ENCODE measurements around the gene POLR2I.
"Not testable (repeated sequence)": the region's sequence is repeated elsewhere in the genome, so short reads cannot be mapped to it uniquely, and the experiment has no call there.

The POLR2I gene

DNA sequence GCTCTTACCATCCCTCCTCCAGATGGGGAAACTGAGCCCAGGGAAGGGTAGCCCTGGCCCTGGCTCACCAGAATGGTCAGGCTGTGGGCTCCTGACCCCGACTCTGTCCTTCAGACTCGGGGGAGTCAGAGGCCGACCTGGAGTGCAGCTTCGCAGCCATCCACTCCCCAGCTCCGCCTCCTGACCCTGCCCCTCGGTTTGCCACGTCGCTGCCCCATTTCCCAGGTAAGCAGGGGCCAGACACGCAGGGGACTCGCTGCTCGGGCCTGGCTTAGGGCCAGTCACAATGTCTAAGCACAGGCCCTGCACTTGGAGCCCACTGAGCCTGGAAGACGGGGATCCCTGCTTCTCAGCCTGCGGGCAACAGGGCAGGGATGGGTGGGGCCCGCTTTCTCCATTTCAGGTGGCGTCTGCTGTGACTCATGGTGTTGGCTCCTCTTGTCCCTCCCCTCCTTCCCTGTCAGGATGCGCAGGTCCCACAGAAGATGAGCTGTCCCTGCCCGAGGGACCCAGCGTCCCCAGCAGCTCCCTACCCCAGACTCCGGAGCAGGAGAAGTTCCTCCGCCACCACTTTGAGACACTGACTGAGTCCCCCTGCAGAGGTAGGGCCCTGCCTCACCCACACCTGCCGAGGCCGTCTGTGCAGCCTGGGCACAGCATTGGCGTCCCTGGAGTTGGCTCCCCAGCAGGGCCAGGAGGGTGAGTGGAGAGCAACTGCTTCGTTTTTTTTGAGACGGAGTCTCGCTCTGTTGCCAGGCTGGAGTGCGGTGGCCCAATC lies 12.9 kb downstream of the POLR2I start:
- DNase-seq (ENCODE audit: low spot score): no peak

DNA sequence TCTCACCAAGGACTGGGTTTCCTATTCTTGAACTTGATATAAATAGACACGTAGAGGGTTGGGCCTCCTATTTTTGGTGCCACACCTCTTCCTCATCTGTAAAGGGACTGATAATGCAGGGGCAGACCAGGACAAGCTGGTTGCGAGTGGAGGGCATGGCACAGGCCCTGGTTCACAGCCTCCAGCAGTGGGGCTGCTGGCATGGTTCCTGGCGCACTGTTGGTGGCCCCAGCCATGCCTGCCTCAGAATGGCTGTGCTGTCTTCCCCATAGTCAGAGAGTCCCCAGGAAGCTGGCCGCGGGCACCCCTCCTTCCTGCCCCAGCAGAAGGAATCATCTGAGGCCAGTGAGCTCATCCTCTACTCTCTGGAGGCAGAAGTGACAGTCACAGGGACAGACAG lies 14.2 kb downstream of the POLR2I start:
- no peak for DNase-seq (ENCODE audit: low spot score)

DNA sequence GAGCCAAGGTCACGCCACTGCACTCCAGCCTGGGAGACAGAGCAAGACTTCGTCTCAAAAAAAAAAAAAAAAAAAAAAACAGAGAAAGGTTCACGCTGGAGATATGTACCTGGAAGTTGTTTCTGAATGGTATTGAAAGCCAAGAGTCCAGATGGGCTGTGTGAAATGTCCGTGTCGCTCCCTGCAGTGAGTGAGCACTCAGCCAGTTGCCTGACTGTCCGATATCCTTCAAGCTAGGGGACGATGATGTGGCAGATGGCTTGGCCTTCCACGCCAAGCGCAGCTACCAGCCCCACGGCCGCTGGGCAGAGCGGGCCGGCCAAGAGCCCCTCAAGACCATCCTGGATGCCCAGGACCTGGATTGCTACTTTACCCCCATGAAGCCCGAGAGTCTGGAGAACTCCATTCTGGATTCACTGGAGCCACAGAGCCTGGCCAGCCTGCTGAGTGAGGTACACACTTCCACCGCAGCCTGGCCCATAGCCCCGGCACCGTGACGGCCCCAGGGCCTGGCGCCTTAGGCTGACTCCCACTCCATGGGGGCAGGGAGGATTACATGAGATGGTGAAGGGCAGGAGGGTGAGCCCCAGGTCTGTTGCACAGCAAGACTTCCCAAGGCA lies 15.4 kb downstream of the POLR2I start:
- no peak for DNase-seq (ENCODE audit: low spot score)

DNA sequence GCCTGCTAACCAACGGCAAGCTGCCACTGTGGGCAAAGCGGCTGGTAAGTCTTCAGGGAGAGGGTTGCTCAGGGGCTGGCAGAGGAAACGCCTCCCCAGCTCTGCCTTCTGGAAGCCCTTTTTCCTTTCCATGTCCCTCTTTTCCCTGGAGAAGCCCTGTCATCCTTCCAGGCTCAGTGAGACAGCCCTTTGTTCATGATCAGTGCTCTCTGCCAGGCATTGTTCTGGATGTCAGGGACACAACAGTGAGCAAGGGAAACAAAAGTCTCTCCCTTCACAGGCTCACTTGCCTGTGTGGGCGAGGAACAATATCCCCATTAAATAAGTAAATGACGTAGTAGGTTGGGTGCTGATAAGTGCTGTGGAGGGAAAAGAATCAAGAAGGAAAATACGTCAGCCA lies 17.6 kb downstream of the POLR2I start:
- DNase-seq (ENCODE audit: low spot score): no peak

DNA sequence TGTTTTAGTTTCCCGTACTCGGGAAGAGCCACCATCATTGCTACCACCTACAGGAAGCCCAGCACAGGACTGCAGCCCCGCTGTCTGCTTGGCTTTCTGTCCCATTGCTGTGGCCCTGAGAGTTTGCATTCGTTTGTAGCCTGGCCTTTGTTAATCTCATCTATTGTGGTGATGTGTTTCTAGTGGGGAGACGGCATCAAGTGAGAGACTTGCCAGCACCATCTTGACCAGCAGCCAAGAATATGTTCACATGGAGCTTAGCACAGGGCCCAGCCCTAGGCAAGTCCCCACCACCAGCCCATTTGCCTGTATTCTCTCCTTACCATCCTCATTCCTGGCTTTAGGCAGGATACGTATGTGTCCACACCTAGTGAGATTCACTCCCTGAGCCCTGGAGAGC lies 21.0 kb downstream of the POLR2I start:
- no peak for DNase-seq (ENCODE audit: low spot score)

DNA sequence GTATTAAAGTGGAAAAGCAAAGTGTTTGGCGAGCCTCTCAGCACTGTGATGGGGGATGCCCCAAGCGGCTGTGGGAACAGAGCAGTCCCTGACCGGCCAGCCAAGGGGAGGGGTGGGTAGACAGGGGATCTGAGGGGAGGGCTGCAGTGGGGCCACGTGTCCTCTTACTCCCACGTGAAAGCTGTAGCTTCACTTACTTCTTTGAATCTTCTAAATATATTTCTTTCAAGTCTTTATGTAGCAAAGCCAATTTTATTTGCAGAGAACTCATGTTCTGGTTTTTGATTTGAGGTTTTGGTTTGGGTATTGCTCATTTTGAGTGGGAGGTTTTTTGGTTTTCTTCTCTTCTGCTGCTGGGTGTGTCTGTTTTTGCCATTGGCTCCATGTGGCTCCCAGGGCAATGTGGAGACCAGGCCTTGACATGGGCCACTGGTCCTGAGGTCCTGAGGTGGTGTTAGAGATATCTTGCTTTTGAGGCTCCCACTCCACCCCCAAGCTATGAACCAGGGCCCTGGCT lies 21.5 kb downstream of the POLR2I start:
- DNase-seq (ENCODE audit: low spot score): no peak

DNA sequence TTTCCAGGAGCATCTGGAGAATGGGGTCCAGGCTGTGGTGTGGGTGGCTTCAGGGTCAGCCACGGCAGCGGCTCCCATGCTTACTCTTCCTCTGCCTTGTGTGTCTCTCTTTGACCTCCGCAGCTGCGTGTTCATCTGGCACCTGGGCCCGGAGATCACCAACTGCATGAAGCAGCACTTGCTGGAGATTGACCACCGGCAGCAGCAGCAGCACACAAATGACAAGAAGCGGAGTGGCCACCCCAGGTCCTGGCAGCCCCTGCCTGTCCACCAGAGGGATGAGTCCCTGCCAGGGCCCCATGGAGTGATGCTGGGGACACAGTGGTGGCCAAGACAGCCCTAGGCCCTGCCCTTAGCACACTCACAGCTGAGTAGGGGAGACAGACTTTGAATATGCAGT lies 22.1 kb downstream of the POLR2I start:
- no peak for DNase-seq (ENCODE audit: low spot score)

DNA sequence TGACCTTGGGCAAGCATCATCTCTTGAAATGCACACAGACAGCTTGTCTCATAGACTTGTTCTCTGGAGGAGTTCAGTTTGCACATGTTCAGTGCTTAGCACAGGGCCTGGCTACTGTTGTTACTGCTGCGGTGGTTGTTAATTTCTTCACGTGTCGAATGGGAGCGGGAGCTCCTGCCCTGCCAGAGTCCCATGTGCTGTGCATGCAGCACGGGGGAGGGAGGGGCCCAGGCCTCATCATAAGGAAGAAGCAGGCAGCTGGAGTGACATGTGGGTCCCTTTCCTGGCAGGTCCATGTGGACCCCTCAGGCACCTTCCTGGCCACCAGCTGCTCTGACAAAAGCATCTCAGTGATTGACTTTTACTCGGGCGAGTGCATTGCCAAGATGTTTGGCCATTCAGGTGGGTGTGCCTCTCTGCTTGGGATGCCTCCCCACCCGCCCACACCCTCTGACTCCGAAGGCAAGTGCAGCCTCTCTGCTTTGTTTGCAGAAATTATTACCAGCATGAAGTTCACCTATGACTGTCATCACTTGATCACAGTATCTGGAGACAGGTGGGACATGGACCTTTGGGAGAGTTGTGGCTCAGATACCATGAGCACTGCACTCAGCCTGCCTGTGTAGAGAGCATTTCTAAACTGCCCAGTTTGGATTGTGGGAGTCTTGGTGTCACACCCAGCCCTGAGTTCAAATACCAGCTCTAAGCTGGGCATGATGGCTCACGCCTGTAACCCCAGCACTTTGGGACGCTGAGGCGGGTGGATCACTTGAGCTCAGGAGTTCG lies 23.6 kb downstream of the POLR2I start:
- no peak for DNase-seq (ENCODE audit: low spot score)

DNA sequence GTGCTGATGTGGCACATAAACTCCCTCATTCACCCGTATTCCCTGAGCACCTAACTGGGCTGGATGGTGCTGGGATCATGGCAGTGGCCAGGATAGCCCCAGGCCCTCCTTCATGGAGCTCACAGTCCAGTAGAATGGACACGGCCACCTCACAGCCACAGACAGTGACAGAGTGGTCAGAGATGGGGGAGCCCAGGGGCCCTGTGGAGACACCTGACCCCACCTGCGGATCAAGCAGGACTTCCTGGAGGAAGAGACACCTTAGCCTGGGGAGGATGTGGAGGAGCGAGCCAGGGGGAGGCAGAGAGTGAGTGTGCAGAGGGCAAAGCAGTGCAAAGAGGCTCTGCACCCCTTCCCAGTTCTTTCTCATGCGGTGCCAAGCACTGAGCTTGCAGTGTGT lies 24.8 kb downstream of the POLR2I start:
- no peak for DNase-seq (ENCODE audit: low spot score)

DNA sequence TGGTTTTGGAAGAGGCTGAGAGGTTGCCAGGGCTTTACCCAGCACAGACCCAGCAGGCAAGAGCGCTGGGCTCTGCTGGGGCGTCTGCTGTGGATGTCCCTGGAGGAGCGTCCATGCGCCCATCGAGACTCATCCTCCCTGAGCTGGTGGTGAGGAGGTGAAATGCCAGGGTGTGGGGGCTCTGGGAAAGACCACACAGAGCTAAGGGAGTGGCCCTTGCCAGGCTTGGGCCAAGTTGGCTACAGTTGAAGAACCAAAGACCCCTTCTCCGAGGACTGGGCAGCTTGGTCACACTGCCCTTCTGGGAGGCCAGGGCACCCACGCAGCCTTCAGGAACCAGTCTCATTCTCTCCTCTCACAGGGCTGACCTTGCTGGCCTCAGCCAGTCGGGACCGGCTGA lies 28.3 kb downstream of the POLR2I start:
- no peak for DNase-seq (ENCODE audit: low spot score)

DNA sequence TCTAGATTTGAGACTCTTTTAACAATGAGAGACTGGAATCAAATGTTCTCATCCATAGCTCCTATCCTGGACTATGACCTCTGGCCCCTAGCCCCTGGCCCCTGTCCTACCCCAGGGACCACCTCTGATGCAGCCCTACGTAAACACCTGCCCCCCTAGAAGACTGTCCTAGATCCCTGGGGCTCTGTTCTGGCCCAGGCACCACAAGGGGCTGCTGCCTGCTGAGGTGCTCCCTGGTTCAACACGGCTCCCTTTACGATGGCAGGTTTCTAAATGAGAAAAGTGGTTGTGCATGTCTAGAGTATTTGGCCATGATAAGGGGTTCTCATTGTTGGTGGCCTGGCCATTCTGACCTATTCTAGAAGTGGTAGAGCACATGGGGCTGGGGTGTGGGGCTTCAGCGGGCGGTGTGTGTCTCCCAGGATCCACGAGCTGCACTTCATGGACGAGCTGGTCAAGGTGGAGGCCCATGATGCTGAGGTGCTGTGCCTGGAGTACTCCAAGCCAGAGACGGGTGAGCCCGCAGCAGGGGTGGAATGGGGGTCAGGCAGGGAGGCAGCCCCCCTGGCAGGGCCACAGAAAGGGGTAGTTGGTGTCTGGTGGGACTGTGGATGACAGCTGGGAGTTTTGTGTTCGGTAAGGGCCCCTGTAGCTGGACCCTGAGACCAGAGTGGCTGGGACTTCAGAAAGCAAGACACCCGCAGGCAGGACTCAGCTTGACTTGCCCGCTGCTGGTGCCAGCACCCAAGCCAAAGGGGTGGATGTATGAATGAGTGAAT lies 30.3 kb downstream of the POLR2I start:
- DNase-seq (ENCODE audit: low spot score): no peak

DNA sequence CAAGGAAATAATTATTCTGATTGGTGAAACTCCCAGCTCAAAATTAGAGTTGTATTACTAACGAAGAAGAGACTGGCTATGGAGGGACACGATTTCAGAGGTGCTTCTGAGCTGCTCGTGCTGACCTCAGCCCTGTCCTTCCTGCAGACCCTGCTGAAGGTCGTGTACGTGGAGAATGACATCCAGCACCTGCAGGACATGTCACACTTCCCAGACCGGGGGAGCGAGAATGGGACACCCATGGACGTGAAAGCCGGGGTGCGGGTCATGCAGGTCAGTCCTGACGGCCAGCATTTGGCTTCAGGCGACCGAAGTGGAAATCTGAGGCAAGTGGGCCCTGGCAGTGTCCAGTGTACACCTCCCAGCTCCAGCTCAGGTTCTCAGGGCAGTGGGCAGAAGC lies 31.8 kb downstream of the POLR2I start:
- DNase-seq (ENCODE audit: low spot score): no peak

DNA sequence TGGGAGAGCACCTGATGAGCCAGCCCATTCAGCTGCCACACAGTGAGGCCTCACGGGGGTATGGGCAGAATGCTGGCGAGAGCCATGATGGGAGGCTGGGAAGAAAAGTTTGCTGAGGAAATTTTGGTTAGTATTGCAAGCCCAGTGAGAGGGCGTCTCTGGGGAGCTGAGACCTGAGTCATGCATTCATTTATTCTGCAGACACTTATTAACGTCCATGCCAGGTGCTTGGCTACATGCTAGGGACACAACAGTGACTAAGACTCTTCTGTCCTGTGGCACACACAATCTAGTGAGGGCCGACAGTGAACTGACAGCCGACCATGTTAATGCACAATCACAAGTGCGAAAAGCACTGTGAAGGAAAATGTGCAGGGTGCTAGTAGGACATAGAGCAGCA lies 32.8 kb downstream of the POLR2I start:
- no peak for DNase-seq (ENCODE audit: low spot score)

DNA sequence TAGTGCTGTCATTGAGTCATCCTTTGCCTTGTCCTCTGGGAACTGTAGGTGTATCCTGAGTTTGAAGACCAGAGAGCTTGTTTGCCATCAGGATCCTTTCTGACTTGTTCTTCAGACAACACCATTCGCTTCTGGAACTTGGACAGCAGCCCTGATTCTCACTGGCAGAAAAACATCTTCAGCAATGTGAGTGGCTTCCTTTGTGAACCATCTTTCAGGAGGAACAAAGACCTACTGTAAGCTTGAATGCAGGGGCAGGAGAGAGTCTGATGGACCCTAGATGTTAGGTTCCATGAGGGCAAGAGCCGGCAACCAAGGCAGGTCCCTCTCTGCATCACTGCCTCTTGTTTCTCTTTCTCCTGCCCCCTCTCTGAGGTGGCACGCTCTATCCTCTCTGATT lies 33.3 kb downstream of the POLR2I start:
- DNase-seq (ENCODE audit: low spot score): no peak

DNA sequence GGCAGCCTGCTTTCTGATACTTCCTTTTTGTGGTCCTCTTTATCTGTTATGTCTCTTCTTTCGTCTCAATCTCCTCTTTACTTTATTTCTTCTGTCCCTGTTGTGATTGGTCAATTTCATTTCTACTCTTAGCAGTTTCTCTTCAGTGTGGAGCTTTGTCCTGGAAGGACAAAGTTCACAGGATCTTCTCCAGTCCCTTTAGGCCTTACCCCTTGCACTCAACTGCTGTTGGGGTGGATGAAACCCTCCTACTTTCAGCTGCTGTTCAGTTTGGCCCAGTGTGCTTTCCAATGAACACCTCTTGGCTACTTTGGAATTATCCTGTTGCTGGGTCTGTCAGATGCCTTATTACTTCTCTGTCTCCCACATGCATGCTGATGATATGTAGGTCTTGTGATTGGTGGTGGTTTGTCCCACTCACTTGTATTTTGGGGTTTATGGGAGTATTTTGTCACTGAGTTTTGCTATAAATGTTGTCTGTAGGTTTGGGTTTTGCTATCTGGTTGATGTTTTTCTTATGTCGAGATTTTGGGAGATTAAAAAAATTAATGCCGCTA lies 35.2 kb downstream of the POLR2I start:
- no peak for DNase-seq (ENCODE audit: low spot score)

DNA sequence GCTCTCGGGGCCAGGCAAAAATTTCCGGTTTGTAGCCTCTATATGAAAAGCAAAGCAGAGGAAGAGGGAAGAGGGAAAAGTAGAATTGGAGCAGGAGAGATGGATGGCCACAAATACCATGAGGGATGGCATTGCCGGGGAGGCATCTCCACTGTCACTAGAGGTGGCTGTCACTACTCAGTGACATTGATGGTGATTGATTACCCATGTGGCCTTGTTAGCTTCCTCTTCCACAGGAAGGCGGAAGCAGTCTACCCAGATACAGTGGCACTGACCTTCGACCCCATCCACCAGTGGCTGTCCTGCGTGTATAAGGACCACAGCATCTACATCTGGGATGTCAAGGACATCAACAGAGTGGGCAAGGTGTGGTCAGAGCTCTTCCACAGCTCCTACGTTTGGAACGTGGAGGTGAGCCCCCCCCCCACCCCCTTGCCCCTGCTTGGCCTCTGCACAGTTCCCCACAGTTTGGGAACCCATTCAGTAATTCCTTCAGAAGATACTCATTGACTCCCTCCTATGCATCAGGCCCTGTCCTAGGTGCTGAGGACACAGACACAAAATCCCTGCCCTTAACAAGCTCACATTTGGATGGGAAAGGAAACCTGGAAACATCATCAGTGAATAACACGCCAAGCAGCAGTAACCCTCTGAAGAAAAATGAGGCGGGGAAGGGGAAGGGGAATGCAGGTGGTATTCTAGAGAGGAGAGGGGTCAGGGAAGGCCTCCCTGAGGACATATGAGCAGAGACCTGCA lies 41.4 kb downstream of the POLR2I start:
- no peak for DNase-seq (ENCODE audit: low spot score)

DNA sequence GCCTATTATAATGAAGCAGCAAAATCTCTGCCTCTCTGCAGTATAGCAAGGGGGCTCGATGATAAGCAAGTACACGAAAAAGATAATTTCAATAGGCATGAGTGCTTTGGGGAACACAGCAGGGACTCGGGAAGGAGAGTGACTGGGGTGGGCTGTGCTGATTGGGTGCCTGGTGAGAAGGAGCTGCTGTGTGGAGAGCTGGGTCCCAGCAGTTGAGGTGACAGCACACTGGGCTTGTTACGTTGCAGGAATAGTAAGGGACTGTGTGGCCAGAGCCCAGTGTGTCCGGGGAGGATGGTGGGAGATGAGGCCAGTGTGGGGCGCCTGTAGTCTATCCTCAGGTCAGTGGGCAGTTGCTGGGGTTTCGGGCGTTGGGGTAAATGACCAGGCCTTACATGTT lies 42.6 kb downstream of the POLR2I start:
- DNase-seq (ENCODE audit: low spot score): no peak

DNA sequence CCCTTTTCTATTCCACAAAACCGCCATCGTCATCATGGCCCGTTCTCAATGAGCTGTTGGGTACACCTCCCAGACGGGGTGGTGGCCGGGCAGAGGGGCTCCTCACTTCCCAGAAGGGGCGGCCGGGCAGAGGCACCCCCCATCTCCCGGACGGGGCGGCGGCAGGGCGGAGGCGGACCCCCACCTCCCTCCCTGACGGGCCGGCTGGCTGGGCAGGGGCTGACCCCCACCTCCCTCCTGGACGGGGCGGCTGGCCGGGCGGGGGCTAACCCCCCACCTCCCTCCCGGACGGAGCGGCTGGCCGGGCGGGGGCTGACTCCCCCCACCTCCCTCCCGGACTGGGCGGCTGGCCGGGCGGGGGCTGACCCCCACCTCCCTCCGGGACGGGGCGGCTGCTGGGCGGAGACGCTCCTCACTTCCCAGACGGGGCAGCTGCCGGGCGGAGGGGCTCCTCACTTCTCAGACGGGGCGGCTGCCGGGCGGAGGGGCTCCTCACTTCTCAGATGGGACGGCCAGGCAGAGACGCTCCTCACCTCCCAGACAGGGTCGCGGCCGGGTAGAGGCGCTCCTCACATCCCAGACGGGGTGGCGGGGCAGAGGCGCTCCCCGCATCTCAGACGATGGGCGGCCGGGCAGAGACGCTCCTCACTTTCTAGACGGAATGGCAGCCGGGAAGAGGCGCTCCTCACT lies 45.7 kb downstream of the POLR2I start:
- not testable (repeated sequence) for DNase-seq (ENCODE audit: low spot score)

DNA sequence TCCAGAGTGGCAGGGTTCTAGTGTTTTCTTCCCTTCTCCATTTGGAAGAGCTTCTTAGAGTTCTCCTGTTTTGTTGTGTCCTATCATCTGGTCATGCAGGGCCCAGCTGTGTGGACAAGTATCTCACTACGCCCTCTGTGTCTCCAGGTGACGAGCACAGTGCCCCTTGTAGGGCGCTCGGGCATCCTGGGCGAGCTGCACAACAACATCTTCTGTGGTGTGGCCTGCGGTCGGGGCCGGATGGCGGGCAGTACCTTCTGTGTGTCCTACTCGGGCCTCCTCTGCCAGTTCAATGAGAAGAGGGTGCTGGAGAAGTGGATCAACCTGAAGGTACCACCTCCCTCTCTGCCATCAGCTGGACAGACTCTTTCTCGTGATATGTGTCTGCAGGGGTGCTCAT lies 47.0 kb downstream of the POLR2I start:
- DNase-seq (ENCODE audit: low spot score): no peak

DNA sequence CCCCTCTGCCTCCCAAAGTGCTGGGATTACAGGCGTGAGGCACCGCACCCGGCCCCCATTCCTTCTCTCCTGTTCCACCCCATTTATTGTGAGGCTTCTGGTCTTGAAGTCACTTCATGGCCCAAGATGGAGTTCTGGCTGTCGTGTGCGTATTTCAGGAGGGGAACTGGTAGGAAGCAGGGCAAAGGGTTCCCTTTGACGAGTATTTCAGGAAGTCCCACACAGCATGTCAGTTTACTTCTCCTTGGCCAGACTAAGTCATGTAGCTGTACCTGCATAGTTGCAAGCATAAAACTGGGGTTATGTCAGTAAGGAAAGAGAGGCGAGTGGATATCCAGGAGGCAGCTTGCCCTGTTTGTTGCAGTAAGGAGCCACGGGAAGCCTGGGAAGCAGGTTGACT lies 49.8 kb downstream of the POLR2I start:
- DNase-seq (ENCODE audit: low spot score): no peak

Measured in left forelimb (tissue), 1 donor.